Mesodermal cell (in vitro differentiated cells): ENCODE results near the gene EBLN1.
"Not testable (repeated sequence)": the region's sequence is repeated elsewhere in the genome, so short reads cannot be mapped to it uniquely, and the experiment has no call there.

Experiments used
- H3K27ac ChIP-seq: 2 replicates; pipeline ENCODE4 v1.7.0; 2013; ENCODE audit warnings: mild to moderate bottlenecking, low read depth, low read length, moderate library complexity; ENCODE audit not compliant: severe bottlenecking
- H3K36me3 ChIP-seq: 2 replicates; pipeline ENCODE4 v1.7.1; 2013; ENCODE audit warnings: mild to moderate bottlenecking, low read length, moderate library complexity; ENCODE audit not compliant: control insufficient read depth, insufficient read depth
- H3K4me1 ChIP-seq: one replicate; pipeline ENCODE4 v1.7.1; 2013; ENCODE audit warnings: mild to moderate bottlenecking, low read length; ENCODE audit not compliant: insufficient read depth, control insufficient read depth, poor library complexity, severe bottlenecking
- H3K4me3 ChIP-seq: 2 replicates; pipeline ENCODE4 v1.7.0; 2013; ENCODE audit warnings: low read length, control low read depth, mild to moderate bottlenecking; ENCODE audit not compliant: insufficient read depth, poor library complexity, severe bottlenecking; ENCODE audit errors: extremely low read depth
- H3K9me3 ChIP-seq: 2 replicates; pipeline ENCODE4 v1.7.1; 2013; ENCODE audit warnings: mild to moderate bottlenecking, low read length, moderate library complexity; ENCODE audit not compliant: control insufficient read depth
- WGBS, 2 experiments: methylation state at CpG; one replicate each; pipeline ENCODE4 v1.1.5; 2013; ENCODE audit warnings: missing lambda C conversion rate in 2 of 2; ENCODE audit not compliant: insufficient coverage in 2 of 2; 5-methylcytosine and 5-hydroxymethylcytosine counted together

EBLN1 gene

GRCh38 chr10:22228167-22228938, 10.5 kb upstream of the EBLN1 start:
- H3K9me3 ChIP-seq, result no peaks in the 10 kb centered on the region
- WGBS, 2 experiments, result 85 to 100% methylated on average over 1 to 2 of the region's 9 CpGs
- H3K27ac ChIP-seq, result peak overlapping the region; percentile 89

GRCh38 chr10:22226599-22226998, 8.8 kb upstream of the EBLN1 start:
- no CpG with 5 or more reads among the region's 2 CpGs for WGBS, 2 experiments
- no peaks in the 10 kb centered on the region for H3K4me1 ChIP-seq
- no peak overlapping the region for H3K27ac ChIP-seq
- no peaks in the 10 kb centered on the region for H3K9me3 ChIP-seq
- H3K36me3 ChIP-seq, result no peaks in the 10 kb centered on the region
- no peak overlapping the region for H3K4me3 ChIP-seq

More at GRCh38 chr10:22228167-22228938, 10.5 kb upstream of the EBLN1 start:
- Histone ChIP-seq H3K36me3 (no peaks in the 10 kb centered on the region), H3K4me1 (no peaks in the 10 kb centered on the region), H3K4me3 (peak overlapping the region; percentile 75)

DNA sequence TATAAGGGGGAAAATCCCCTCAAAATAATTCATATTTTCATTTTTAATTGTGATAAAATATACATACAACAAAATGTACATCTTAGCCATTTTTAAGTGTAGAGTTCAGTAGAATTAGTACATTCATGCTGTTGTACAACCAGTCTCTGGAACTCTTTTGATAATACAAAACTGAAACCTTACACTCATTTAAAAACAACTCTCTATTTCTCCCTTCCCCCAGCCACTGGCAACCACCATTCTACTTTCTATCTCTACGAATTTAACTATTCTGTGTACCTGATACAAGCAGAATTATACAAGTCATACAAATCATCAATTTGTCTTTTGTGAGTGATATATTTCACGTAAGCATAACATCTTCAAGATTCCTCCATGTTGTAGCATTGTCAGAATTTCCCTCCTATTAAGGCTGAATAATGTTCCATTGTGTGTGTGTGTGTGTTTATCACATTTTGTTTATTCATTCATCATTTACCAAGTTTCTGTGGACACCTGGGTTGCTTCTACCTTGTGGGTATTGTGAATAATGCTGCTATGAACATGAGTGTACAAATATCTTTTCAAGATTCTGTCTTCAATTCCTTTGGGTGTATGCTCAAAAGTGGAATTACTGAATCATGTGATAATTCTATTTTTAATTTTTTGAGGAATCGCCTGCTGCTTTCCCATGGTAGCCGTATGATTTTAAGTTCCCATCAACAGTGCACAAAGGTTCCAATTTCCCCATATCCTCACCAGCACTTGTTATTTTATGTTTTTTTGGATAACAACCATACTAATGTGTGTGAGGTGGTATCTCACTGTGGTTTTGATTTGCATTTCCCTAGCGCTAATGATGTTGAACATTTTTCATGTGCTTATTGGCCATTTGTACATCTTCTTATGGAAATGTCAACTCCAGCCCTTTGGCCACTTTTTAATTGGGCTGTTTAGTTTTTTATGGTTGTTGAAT, 4.7 kb upstream of the EBLN1 start:
- WGBS, 2 experiments, result 80 to 100% methylated on average over 1 of the region's 5 CpGs
- Histone ChIP-seq H3K4me1 (no peaks in the 10 kb centered on the region), H3K36me3 (no peaks in the 10 kb centered on the region)

GRCh38 chr10:22219308-22219707, 1.5 kb upstream of the EBLN1 start:
- no peak overlapping the region for H3K27ac ChIP-seq

More for the DNA sequence above, 4.7 kb upstream of the EBLN1 start:
- Histone ChIP-seq H3K27ac (no peak overlapping the region), H3K4me3 (no peak overlapping the region), H3K9me3 (no peaks in the 10 kb centered on the region)

GRCh38 chr10:22218448-22218847, 633 bp upstream of the EBLN1 start:
- no peaks in the 10 kb centered on the region for H3K9me3 ChIP-seq
- no peaks in the 10 kb centered on the region for H3K36me3 ChIP-seq
- WGBS, 2 experiments, result 89 to 91% methylated on average over 2 of the region's 2 CpGs
- no peak overlapping the region for H3K4me3 ChIP-seq
- H3K27ac ChIP-seq, result no peak overlapping the region
- no peaks in the 10 kb centered on the region for H3K4me1 ChIP-seq

More at GRCh38 chr10:22219308-22219707, 1.5 kb upstream of the EBLN1 start:
- Histone ChIP-seq H3K4me3 (no peak overlapping the region), H3K36me3 (no peaks in the 10 kb centered on the region), H3K4me1 (no peaks in the 10 kb centered on the region), H3K9me3 (no peaks in the 10 kb centered on the region)
- WGBS, 2 experiments, result no CpG with 5 or more reads among the region's 1 CpG

GRCh38 chr10:22217084-22217483, 731 bp downstream of the EBLN1 start:
- H3K4me3 ChIP-seq, H3K27ac ChIP-seq, H3K36me3 ChIP-seq, H3K4me1 ChIP-seq, H3K9me3 ChIP-seq: not testable (repeated sequence)
- WGBS, 2 experiments, result 73 to 75% methylated on average over 1 to 4 of the region's 5 CpGs

DNA sequence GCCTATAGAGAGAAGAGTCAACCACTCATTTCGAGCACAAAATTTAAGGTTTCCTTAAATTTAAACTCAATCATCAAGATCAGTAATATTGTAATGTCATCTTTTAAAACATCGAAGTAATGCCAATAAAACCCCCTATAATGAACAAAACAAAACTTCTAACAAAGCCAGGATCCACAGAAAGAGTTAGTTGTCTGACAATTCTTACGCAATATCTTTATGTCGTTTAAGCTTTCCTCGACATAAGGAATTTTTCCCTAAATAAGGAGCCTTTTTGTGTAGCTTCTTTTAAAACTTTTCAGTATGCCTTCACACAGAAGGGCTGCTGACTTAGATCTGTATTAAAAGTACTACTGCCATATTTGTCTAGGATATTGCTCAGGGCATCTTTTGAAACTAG, 7.5 kb downstream of the EBLN1 start:
- H3K4me3 ChIP-seq, result no peak overlapping the region

DNA sequence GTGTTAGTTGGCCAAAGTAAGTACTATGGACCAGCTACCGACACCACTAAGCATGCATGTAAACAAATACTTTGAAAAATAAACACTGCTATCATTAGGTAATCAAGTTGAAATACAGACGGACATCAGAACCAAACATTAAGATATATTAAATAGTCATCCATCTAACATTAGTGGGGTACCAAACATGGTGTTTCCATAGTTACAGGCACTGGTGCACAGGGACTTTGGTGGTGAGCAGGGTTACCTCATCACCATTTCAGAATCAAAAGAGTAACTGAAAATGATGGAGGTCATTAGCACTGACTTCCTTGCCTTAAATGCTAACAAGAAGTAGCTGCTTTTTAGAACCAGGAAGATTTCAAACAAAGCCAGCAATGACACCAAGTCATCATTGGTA, 23.9 kb downstream of the EBLN1 start:
- no peaks in the 10 kb centered on the region for H3K9me3 ChIP-seq

More for the DNA sequence above, 7.5 kb downstream of the EBLN1 start:
- Histone ChIP-seq H3K27ac (no peak overlapping the region), H3K9me3 (no peaks in the 10 kb centered on the region), H3K36me3 (no peaks in the 10 kb centered on the region), H3K4me1 (no peaks in the 10 kb centered on the region)
- 91 to 100% methylated on average over 1 to 4 of the region's 5 CpGs for WGBS, 2 experiments

DNA sequence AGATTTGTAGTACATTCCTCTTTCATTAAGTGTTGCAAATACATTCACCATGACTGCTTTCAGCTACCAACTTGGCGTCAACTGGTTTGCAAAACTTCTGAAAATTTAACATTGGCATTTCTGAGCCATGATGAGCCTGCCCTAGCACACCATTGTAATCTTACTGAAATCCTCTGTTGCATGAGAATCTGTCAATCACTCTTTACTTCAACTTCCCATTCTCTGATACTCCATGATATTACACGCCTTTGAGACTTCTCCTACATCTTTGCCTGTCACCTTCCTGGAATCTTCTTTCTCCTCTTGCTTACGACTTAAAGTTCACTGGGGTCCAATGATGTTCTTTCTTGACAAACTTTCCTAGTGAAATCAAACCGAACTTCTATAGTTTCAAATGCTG, 32.2 kb downstream of the EBLN1 start:
- H3K4me3 ChIP-seq, result no peak overlapping the region
- H3K4me1 ChIP-seq, result no peaks in the 10 kb centered on the region
- H3K36me3 ChIP-seq, result no peaks in the 10 kb centered on the region
- H3K27ac ChIP-seq, result no peak overlapping the region
- H3K9me3 ChIP-seq, result no peaks in the 10 kb centered on the region
- WGBS, 2 experiments, result 89 to 94% methylated on average over 4 of the region's 4 CpGs

More for the DNA sequence above, 23.9 kb downstream of the EBLN1 start:
- Histone ChIP-seq H3K27ac (no peak overlapping the region), H3K36me3 (no peaks in the 10 kb centered on the region), H3K4me1 (no peaks in the 10 kb centered on the region), H3K4me3 (no peak overlapping the region)
- 86% methylated on average over 1 of the region's 2 CpGs; no CpG with 5 or more reads in 1 of the 2 experiments for WGBS, 2 experiments

GRCh38 chr10:22183771-22184461, 33.9 kb downstream of the EBLN1 start:
- 95% methylated on average over 2 of the region's 5 CpGs; no CpG with 5 or more reads in 1 of the 2 experiments for WGBS, 2 experiments
- H3K36me3 ChIP-seq, result no peaks in the 10 kb centered on the region
- no peak overlapping the region for H3K4me3 ChIP-seq

More at GRCh38 chr10:22183771-22184461, 33.9 kb downstream of the EBLN1 start:
- Histone ChIP-seq H3K9me3 (no peaks in the 10 kb centered on the region), H3K27ac (no peak overlapping the region), H3K4me1 (no peaks in the 10 kb centered on the region)
